GM12892 (cell line): Measurements from ENCODE around the gene PPIF.

Experiments
- POLR2A ChIP-seq: IDR thresholded peaks from 2 replicates; pipeline ENCODE4 v1.6.1; 2011; ENCODE audit warnings: low read depth, low read length, control low read depth
- POLR2AphosphoS5 ChIP-seq: IDR thresholded peaks from 2 replicates; pipeline ENCODE4 v1.6.1; 2011; ENCODE audit warnings: low read depth, low read length, control low read depth
- TAF1 ChIP-seq: IDR thresholded peaks from 2 replicates; pipeline ENCODE4 v1.6.1; 2011; ENCODE audit warnings: low read depth, mild to moderate bottlenecking, control low read depth, low read length, borderline replicate concordance

DNA sequence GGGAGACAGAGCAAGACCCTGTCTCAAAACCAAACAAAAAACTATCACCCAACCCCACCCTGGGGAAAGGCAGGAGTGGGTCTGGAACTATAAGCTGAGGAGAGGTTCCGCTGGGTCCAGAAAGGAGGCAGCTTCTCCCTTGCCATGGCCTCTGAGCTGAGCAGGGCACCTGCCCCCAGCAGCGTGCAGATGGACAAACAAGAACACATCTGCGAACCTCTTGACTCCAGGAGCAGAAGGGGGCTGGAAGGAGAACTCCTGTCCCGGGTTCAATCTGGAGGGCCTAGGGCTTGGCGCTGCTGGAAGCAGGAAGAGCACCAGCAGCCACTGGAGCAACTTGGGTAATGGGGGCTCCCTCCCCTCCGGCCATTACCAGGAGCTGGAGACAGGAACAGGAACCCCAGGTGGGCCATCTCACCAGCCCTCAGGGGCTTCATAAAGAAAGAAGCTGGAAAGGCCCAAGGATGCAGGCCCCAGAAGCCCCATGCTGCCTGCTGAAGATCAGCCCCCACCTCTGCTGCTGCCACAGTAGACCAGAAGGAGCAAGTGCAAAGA is 19.0 kb upstream of the PPIF start:
- no peak for TF ChIP-seq POLR2AphosphoS5
- TF ChIP-seq POLR2A = no peak
- TF ChIP-seq TAF1 = no peak
